Breast epithelium (tissue), 3 donors: Measurements from ENCODE around the gene PTPN14.

Source experiments
- CTCF ChIP-seq, 3 donors: fragments of 450-650 bp; IDR thresholded peaks; one replicate each; pipeline ENCODE4 v1.5.1; 2016 to 2017; ENCODE audit warnings: antibody characterized with exemption in 3 of 3, mild to moderate bottlenecking in 3 of 3, moderate library complexity in 3 of 3
- POLR2A ChIP-seq: fragments of 450-650 bp; IDR thresholded peaks from one replicate; pipeline ENCODE4 v1.6.1; 2016; ENCODE audit warnings: antibody characterized with exemption, mild to moderate bottlenecking, moderate library complexity

- TF ChIP-seq CTCF (IDR thresholded peaks at IDR 0.05) (no peak), POLR2A (no peak)
Observed at GRCh38 chr1:214385428-214385827, 166.0 kb downstream of the PTPN14 start.
